Spleen (tissue), 11 donors: ENCODE data around the gene KITLG. TPM values are rescaled to one million over a fixed set of nuclear protein-coding genes. Genes with fewer than 3 reads are reported as not detected.

Source experiments
- DNase-seq: peaks from one replicate; pipeline ENCODE4 v3.0.0-alpha.2; 2020
- H3K27ac ChIP-seq, 8 donors: fragments of 200-600 bp; sonication (generic) in 7 of 8; 1 replicate in 4 of 8; 2 replicates in 4 of 8; pipeline versions ENCODE4 v1.5.0 to v1.8.0; 2016 to 2021; ENCODE audit warnings: inconsistent platforms in 4 of 8, mild to moderate bottlenecking in 4 of 8, moderate library complexity in 1 of 8
- H3K27me3 ChIP-seq, 7 donors: fragments of 200-600 bp; sonication (generic) in 6 of 7; replicated peaks in 1 of 7; 1 replicate in 4 of 7; 2 replicates in 3 of 7; pipeline versions ENCODE4 v1.5.0 to v1.8.0; 2016 to 2021; ENCODE audit warnings: inconsistent platforms in 3 of 7, mild to moderate bottlenecking in 1 of 7
- H3K36me3 ChIP-seq, 6 donors: fragments of 200-600 bp; sonication (generic) in 5 of 6; 1 replicate in 4 of 6; 2 replicates in 2 of 6; pipeline versions ENCODE4 v1.5.0 to v1.8.0; 2016 to 2021; ENCODE audit warnings: inconsistent platforms in 2 of 6
- H3K4me1 ChIP-seq, 6 donors: fragments of 200-600 bp; sonication (generic) in 5 of 6; 1 replicate in 3 of 6; 2 replicates in 3 of 6; pipeline versions ENCODE4 v1.5.0 to v1.8.0; 2016 to 2021; ENCODE audit warnings: inconsistent platforms in 3 of 6
- H3K4me3 ChIP-seq, 8 donors: fragments of 200-600 bp; sonication (generic) in 7 of 8; 1 replicate in 4 of 8; 2 replicates in 4 of 8; pipeline versions ENCODE4 v1.5.0 to v1.8.0; 2016 to 2021; ENCODE audit warnings: inconsistent platforms in 4 of 8, mild to moderate bottlenecking in 4 of 8, moderate library complexity in 2 of 8
- H3K9me3 ChIP-seq, 8 donors: fragments of 200-600 bp; sonication (generic) in 7 of 8; 1 replicate in 4 of 8; 2 replicates in 4 of 8; pipeline versions ENCODE4 v1.5.0 to v1.8.0; 2016 to 2021; ENCODE audit warnings: inconsistent platforms in 4 of 8
- POLR2A ChIP-seq, 3 donors: fragments of 450-650 bp; IDR thresholded peaks; one replicate each; pipeline ENCODE4 v1.5.1; 2017; ENCODE audit warnings: antibody characterized with exemption in 3 of 3, mild to moderate bottlenecking in 1 of 3
- POLR2AphosphoS5 ChIP-seq, 3 donors: sonication (generic); formaldehyde crosslinking; IDR thresholded peaks; one replicate each; pipeline ENCODE4 v1.5.1; 2017; ENCODE audit warnings: antibody characterized with exemption in 3 of 3
- WGBS, 5 donors: extraction: QIAGEN DNeasy Blood & Tissue Kit in 3 of 5; methylation state at CpG; one replicate each; pipeline versions ENCODE4 v1.1.5 to v1.1.7; 2013 to 2018; 5-methylcytosine and 5-hydroxymethylcytosine counted together
- intact Hi-C: fragments of 100-400 bp; cut with DNase I; formaldehyde crosslinking; loops from one replicate; pipeline ENCODE4 v1.15.0; 2023; ENCODE audit warnings: low total_unique reads
- polyA plus RNA-seq, 3 donors: library from polyadenylated mRNA; stranded (reverse); fragments of 200-250 nt; gene quantifications; one replicate each; pipeline ENCODE4 v1.2.1, GENCODE V29; 2013
- total RNA-seq, 7 donors: library from RNA; depleted of rRNA in 3 of 7; stranded (reverse); fragments of >200 nt in 3 of 7; fragmentation: NEBNext Ultra II Directional in 4 of 7; extraction: Animal tissue kit (Norgen Biotek cat#: 25700) in 4 of 7; gene quantifications; one replicate each; pipeline versions ENCODE4 v1.1.0 to v1.2.1, GENCODE V29; 2016 to 2021
- TF ChIP-seq, protein P1 (sequence below), 11 experiments: fragments of 200-600 bp in 7 of 11; fragments of 450-650 bp in 4 of 11; sonication (generic) in 4 of 11; IDR thresholded peaks in 8 of 11; conservative IDR thresholded peaks in 3 of 11; 1 replicate in 7 of 11; 2 replicates in 4 of 11; pipeline versions ENCODE4 v1.4.0 to v1.8.0; 2016 to 2021; ENCODE audit warnings: antibody characterized with exemption in 11 of 11, inconsistent platforms in 4 of 11, mild to moderate bottlenecking in 1 of 11
- donor health status: healthy with polysubstance abuse.
- donor health status: DM: no; HTN: no; CAD: no; lungs with moderate emphysema.
- donor health status: DM: no; HTN: no; CAD: no.
- donor health status: Bipolar disorder and iron deficiency.
- donor health status: healthy.
- donor health status: DM: no; HTN: no; CAD: no.
- donor health status: DM: yes; HTN: yes; CAD: no.

The KITLG gene
- total and polyA plus RNA-seq, 10 donors: 0.74 to 8.2 (median 3.8) TPM

DNA sequence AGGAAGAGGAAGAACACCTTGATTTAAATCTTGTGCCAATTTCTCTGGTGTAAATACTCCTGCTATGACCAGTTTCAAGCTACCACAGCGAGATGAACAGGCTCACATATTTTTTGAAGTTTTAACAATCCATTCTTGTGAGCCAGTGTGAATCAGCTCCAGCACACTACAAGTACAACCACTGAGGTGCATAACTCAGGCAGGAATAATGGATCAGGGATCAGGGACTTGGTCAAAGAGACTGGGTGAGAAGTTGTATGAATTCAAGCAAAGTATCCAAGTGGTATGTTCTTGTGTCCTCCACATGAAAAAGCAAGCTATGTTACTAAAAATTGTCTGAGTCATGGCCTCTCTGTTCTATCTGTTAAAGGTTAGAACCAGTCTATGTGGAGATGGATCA is 35.2 kb upstream of the KITLG start:
- intact Hi-C loops: no loop called here
- Histone ChIP-seq H3K4me3 (no peak overlapping the region), H3K27me3 (no peaks in the 10 kb centered on the region), H3K9me3 (peaks cover 0 to 8% (median under 1%) of the 10 kb centered on the region in 8 donors), H3K27ac (no peak overlapping the region), H3K4me1 (no peaks in the 10 kb centered on the region), H3K36me3 (no peaks in the 10 kb centered on the region)
- TF ChIP-seq POLR2A (IDR thresholded peaks at IDR 0.05) (no peak), POLR2AphosphoS5 (IDR thresholded peaks at IDR 0.05) (no peak)
- TF ChIP-seq, protein P1, sequence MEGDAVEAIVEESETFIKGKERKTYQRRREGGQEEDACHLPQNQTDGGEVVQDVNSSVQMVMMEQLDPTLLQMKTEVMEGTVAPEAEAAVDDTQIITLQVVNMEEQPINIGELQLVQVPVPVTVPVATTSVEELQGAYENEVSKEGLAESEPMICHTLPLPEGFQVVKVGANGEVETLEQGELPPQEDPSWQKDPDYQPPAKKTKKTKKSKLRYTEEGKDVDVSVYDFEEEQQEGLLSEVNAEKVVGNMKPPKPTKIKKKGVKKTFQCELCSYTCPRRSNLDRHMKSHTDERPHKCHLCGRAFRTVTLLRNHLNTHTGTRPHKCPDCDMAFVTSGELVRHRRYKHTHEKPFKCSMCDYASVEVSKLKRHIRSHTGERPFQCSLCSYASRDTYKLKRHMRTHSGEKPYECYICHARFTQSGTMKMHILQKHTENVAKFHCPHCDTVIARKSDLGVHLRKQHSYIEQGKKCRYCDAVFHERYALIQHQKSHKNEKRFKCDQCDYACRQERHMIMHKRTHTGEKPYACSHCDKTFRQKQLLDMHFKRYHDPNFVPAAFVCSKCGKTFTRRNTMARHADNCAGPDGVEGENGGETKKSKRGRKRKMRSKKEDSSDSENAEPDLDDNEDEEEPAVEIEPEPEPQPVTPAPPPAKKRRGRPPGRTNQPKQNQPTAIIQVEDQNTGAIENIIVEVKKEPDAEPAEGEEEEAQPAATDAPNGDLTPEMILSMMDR (IDR thresholded peaks at IDR 0.05 in 8 of 11, conservative IDR thresholded peaks at IDR 0.05 in 3 of 11): no peak
- 64 to 89% (median 81%) methylated on average over 1 of the region's 1 CpG for WGBS, 5 donors
- no peak for DNase-seq

DNA sequence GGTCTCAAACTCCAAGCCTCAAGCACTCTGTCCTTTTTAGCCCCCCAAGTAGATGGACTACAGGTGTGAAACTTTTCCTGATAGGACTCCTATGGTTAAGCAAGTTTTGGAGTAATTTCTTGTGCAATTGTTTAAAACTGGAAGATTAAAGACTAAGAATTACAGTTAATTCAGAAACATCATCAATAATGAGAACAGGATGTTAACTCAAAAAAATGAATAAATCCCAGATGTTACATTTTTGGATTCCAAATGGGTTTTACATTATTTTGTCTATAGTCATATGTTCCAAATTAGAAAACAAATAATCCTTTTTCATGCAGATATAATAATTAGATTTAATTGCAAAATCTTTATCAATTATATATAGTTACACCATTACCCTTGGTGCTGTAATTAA is 24.4 kb upstream of the KITLG start:
- Histone ChIP-seq H3K36me3 (no peaks in the 10 kb centered on the region), H3K9me3 (peaks cover 0 to 34% (median 15%) of the 10 kb centered on the region in 8 donors), H3K27me3 (no peaks in the 10 kb centered on the region), H3K4me3 (no peak overlapping the region), H3K4me1 (no peaks in the 10 kb centered on the region), H3K27ac (no peak overlapping the region)
- DNase-seq: no peak
- TF ChIP-seq POLR2AphosphoS5 (IDR thresholded peaks at IDR 0.05): no peak
- TF ChIP-seq, protein P1 (IDR thresholded peaks at IDR 0.05 in 8 of 11, conservative IDR thresholded peaks at IDR 0.05 in 3 of 11): no peak
- no peak for TF ChIP-seq POLR2A (IDR thresholded peaks at IDR 0.05)
- intact Hi-C loops: no loop called here

GRCh38 chr12:88600272-88600671 is 20.0 kb upstream of the KITLG start:
- H3K9me3 ChIP-seq: peaks cover 0 to 4% (median 0%) of the 10 kb centered on the region in 8 donors
- no peak overlapping the region for H3K4me3 ChIP-seq
- H3K36me3 ChIP-seq: no peaks in the 10 kb centered on the region
- intact Hi-C loops: no loop called here
- no peaks in the 10 kb centered on the region for H3K27me3 ChIP-seq
- no peak overlapping the region for H3K27ac ChIP-seq
- 78 to 86% (median 84%) methylated on average over 4 of the region's 4 CpGs for WGBS, 5 donors
- no peak for DNase-seq
- TF ChIP-seq, protein P1 (IDR thresholded peaks at IDR 0.05 in 8 of 11, conservative IDR thresholded peaks at IDR 0.05 in 3 of 11): no peak
- H3K4me1 ChIP-seq: no peaks in the 10 kb centered on the region

DNA sequence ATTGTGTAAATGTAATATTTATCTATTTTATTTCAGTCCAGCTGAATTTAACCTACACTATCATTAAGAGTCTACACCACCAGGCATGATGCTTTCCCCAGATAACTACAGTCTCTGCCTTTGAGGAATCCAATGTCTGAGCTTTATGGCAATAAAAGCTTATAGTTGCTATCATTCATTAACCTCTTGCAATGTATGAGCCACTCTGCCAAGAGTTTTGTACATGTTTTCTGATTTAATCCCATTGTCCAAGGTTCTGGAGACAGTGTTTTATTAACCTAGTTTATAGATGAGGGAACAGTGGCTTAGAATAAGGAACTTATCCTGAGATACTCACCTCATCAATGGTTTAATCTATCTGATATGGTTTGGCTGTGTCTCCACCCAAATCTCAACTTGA is 17.1 kb upstream of the KITLG start:
- no peaks in the 10 kb centered on the region for H3K27me3 ChIP-seq
- no peaks in the 10 kb centered on the region for H3K4me1 ChIP-seq
- intact Hi-C loops: no loop called here
- H3K9me3 ChIP-seq: no peaks in the 10 kb centered on the region
- H3K36me3 ChIP-seq: no peaks in the 10 kb centered on the region
- TF ChIP-seq POLR2A (IDR thresholded peaks at IDR 0.05): no peak
- no peak overlapping the region for H3K27ac ChIP-seq
- no peak overlapping the region for H3K4me3 ChIP-seq
- no peak for DNase-seq

- H3K4me3 ChIP-seq: no peak overlapping the region
- no peaks in the 10 kb centered on the region for H3K36me3 ChIP-seq
- H3K4me1 ChIP-seq: no peaks in the 10 kb centered on the region
- no peaks in the 10 kb centered on the region for H3K9me3 ChIP-seq
- DNase-seq: no peak
- TF ChIP-seq, protein P1 (IDR thresholded peaks at IDR 0.05 in 8 of 11, conservative IDR thresholded peaks at IDR 0.05 in 3 of 11): no peak
- TF ChIP-seq POLR2AphosphoS5 (IDR thresholded peaks at IDR 0.05): no peak
- TF ChIP-seq POLR2A (IDR thresholded peaks at IDR 0.05): no peak
- intact Hi-C loops: no loop called here
- H3K27ac ChIP-seq: no peak overlapping the region
- H3K27me3 ChIP-seq: no peaks in the 10 kb centered on the region
These were observed 15.4 kb upstream of the KITLG start for GRCh38 chr12:88595697-88596096.
